Putamen (tissue), 1 donor: ENCODE results near the gene KCNA5.

Source experiments
- DNase-seq: peaks from one replicate; pipeline ENCODE4 v3.0.0-alpha.2; 2016; ENCODE audit warnings: low spot score

Gene KCNA5

DNA sequence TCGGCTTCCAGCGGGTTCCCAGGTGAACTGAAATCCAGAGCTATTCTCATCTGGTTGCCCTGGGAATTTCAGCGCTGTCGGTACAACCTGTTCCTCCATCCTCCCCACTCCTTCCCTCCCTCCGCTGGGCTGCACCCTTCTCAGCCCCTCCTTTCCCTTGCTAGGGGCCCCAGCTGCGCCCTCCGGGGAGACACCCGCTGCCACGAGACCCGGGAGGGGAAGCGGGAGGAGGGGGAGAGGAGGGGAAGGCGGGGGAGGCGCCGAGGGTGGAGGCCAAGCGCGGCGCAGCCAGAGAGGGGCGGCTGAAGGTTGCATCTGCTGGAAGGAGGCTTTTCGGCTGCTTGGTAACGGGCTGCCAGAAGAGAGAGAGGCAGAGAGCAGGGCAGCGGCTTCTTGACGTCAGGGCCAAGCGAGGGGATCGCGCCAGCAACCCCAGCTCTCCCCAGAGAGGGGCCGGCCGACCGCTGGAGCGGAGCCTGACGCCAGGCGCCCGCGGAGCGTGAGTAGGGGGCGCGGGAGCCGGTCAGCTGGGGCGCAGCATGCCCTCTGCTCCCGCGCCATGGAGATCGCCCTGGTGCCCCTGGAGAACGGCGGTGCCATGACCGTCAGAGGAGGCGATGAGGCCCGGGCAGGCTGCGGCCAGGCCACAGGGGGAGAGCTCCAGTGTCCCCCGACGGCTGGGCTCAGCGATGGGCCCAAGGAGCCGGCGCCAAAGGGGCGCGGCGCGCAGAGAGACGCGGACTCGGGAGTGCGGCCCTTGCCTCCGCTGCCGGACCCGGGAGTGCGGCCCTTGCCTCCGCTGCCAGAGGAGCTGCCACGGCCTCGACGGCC, at the start of gene KCNA5:
Gene KCNA5 (plus strand): TSS at position 291 of the 831 bp plus-strand sequence. CDS start 269 bp downstream, at position 560.
- DNase-seq, result peak; percentile 30

DNA sequence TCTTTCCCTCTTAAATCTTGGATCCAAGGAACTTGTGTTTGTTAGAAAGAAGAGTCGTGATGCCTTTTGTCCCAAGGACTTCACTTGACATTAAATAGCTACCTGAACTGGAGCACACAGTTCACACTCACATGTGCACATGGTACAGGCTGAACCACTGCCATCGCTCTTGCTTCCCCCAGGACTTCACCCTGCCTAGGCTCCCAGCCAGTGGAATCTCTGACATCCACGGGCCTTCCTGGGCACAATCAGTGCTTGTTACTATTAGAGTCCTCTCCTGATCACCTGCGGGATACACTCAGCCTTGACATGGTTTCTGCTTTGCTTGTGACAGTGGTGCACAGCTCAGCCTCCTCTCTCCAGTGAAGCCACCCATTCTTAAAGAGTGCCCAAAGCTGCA, 49.1 kb upstream of the KCNA5 start:
- no peak for DNase-seq

DNA sequence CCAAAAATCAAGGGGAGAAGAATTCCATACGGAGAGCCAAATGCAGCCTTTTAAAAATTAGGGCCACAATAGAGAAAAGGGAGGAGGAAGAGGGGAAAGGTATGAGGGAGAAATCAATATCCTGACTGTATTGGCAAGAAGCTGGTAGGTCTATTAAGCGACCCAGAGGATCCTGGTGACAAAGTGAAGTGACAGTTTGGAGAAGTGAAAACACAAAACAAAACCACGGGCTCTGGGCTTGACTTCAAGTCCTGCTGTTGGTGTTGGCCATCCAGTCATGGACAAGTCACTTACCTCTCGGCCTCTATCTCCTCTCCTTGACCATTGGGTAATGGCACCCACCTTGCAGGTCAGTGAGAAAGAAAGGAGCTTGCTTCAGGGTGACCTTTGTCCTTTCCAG, 47.0 kb upstream of the KCNA5 start:
- DNase-seq, result no peak

DNA sequence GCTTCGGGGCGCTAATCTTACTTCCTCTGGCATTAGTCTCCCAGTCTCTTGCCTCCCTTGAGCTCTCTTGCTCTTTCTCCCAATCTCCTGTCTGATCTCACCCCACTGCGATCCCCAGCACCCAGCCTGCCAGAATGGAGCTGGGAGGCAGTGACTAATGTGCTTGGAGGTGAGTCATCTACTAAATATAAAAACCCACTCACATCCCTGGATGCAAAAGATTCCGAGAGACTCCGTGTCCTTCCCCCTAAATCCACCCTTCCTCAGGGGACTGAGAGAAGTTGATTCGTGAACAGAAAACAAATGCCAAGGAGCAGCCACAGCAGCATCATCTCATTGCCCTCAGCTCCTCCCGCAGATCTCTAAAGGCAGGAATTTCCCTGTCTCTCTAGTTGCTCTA, 45.7 kb upstream of the KCNA5 start:
- DNase-seq, result peak; percentile 75

DNA sequence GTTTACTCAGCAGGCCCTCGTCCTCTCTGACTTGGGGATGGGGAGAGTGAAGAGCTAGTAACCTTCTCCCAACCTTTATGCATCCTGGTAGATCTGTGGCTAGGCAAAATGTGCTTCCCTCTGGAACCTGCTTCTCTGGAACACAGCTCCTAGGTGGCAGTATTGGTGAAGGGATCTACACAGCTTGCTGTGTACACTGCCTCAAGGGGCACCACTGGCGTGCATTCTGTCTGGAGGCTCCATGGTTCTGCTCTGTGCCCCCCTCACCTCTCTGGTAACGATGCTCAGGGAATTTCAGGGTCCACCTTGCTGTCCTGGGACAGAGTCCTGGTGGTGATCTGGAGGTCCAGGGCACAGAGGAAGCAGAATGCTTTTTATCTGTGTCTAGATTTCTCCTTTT, 43.5 kb upstream of the KCNA5 start:
- DNase-seq, result no peak

DNA sequence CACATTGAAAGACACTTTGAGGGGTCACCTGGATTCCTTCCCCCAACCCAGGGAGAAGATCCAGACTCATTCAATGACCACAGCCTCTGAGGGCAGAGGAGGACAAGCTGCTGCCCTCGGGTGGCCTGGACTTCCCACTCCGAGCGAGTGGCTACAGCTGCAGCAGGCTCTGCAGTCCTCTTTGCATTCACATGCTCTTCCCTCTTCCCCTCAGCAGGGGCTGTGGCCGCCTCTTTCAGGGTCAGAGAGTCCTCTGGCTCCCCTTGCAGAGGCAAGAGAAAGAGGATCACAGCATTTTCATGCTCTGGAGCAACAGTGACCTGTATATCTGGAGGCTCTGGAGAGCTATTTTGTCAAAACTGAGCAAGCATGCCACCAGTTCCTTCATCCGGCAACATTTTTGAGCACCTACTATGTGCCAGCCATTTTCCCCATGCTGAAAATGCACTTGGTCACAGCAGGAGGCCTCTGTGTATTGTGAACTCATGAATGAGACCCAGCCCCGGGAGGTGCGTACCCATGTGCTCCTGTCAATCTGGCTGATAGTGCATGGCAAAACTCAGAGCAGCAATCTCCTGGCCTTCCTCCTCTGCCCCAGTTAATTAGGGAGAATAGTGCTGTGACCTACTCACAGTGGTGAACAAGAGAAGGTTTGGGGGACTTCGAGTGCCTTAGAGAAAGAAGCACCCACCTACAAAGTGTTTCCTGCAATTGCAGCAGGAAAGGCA, 42.9 kb upstream of the KCNA5 start:
- DNase-seq, result no peak

DNA sequence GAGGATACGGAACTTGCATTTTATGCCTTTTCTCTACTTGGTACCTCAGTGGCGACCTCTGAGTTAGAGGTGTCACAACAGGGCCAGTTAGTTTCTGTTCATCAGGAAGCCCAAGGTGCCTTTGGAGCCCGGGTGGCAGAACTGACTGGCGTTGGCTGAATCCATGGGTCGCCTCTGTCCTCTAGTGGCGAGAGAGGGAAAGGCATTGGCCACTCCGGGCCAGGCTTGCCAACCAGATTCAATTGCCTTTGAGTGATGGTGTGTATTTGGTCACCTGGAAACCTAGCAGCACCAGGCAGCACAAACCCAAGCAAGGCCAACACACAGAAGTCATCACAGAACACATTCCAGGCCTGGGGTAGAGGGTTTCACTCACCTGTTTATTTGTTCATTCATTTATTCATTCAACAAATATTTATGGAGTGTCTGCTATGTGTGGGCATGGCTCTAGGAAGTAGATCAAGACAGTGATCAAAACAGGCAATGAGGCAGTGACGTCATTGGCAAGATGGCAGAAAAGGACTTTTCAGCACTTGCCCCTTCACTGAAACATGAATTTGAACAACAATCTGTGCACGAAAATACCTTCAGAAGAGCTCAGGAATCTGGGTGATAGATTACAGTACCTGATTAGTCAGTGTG, 40.5 kb upstream of the KCNA5 start:
- peak; percentile 45 for DNase-seq

DNA sequence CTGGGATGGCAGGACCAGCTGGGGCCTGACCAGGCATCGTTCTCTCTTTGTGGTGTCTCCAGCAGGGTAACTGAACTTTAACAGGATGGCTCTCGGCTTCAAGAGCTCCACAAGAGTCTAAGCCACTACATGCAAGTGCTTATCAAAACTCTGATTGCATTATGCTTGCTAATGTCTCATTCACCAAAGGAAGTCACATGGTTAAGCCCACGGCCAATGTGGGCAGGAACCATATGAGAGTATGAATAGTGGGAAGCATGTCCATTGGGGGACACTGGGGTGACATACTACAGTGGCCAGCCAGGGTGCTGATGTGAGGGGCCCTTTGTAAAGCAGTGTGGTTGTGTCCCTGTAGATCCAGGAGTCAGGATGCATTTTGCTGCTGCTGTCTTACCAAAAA, 35.0 kb upstream of the KCNA5 start:
- DNase-seq, result no peak

DNA sequence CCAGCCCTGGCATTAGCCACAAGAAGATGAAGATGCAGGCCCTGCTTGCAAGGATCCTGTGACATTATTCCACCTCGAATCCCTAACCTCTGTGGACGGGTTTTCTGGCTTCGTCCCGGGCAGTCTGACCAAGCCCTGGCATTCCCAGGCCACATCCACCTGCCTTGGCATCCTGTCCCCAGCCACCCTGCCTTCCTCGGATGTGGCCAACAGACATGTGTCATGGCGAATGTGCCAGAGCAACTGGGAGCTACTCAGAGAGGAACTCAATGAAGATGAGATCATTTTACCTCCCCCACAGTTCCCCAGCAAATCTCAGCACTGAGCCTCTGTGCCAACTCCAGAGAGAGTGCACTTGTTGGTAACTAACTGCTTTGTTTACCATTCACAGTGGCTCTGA, 33.5 kb upstream of the KCNA5 start:
- DNase-seq, result no peak

DNA sequence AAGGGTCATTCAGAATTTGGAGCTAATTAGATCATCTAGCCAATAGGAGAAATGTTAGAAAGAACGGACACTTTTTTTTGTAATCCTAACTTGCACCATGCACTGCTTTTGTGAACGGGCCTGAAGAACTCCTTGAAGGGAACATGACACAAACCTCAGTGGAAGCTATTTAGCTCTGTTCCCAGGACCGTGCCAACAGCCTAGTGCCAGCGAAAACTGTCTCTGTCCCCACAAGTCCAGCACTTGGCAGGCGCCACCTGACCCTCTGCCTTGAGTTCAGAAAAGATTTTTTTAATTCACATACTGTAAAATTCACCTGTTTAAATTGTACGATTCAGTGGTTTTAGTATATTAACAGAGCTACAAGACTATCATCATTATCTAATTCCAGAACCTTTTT, 31.3 kb upstream of the KCNA5 start:
- DNase-seq, result no peak

DNA sequence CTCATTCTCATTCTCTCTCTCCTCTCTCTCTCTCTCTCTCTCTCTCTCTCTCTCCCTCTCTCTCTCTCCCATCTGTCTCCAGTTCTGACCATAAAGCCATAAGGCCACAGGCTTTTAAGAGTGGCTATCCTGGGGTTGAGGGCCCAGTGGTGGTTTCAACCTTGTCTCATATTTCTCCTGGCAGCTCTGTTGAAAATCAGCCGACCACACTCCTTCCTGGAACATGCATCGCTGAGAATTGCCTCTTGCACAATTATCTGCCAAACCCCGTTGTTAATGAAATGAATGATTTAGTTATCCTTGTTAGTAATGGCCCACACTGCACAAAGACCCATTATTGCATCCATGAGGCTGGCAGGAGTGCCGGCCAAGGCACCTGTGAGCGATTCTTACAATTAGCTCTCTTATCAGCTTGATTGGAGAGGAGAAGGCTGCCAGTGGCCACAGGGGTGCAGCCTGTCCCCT, 30.4 kb upstream of the KCNA5 start:
- peak; percentile 54 for DNase-seq

DNA sequence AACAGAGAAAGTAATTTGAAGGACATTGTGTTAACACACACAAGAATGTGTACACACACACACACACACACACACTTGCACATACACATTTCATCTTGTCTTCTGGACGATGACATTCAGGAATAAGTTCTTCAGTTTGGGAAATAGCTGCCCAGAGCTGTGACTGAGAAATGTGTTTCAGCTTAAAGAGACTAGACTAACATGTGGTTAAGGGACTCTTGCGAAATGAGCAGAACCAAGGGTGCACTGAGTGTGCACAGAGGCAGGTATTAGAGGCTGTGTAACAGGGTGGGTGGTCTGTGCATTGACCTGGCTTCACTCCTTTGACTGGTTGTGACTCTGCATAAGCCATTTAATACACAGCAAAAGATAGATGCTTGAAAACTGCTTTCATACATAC, 29.4 kb upstream of the KCNA5 start:
- DNase-seq, result no peak

DNA sequence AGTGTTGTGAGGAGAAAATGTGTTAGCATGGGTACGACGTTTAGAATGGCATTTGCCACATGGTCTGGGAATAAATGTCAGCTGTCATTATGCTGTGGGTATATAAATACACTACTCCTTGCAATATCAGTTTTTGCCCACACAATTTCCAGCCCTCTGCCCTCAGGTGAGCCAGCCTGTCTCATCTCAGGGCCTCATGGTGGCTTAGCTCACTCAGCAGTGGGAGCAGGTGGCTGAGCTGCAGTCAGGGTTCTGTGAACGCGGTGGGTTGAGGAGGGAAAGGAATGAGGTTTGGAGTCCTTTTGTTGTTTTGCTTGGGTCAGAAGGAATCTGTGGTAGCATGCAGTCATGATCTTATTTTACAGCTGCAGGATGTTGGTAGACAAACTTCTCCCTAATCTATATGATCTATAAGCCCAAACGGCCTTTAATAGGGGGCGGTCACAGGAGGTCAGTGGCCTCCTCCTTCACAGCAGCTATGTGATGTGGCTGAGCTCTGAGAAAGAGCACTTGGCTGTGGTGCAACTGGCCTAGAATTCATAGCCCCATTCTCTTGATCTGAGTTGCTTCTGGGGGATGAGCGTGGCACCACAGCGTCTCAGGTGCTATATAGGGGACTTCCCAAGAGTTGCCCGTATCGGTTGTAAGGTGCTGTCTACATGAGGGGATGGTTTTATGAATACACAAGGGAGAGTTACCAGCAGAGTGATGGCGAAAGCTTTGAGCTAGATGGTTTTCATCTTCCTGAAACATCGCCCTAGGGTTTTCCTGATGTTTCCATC, 27.8 kb upstream of the KCNA5 start:
- no peak for DNase-seq

DNA sequence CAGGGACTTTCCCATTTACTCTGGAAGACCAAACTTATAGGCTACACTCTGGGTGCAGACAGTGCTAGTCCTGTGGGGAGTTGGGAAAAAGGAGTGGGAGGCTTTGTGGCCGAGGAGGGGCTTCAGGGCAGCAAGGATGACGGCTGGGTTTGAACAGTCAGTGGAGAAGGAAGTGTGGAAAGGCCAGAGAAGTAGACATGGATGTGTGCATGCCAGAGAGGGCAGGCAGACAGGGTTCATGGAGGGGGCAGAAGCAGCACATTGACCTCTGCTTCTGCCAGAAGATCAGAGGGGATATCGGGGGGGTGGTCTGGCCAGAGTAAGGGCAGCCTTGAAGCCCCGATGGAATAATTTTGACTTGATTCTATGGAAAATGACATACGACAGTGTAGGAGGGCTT, 27.2 kb upstream of the KCNA5 start:
- no peak for DNase-seq

DNA sequence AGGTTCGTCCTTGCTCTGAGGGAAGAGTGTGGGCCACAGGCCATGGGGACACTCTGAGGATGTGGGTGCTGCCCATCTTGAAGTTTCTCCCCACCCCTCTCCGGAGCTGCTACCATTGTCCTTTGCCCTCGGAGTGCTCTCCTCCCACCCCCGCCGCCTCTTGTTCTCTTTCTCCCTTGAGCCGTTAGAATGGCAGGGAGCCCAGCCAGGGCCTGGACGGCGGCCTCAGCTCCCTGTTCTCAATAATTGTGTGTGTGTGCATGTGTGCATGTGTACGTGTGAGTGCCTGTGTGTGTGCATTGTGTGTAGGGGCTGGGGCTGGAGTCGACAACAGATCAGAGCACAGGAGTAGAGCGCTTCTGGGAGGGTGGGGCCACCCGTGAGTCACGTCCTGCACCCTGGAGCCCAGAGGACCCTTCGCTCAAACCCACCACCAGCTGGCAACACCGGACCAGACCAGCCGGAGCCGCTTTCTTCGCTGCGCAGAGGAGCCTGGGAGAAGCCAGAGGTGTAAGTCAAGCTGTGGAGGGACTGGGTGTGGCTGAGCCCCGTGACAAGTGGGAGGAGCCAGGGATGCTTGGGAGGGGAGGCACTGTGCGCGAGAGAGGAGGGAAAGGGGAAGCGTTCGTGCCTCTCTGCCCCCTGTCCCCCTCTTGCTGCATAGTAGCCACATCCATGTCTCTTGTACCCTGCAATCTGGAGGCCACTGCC, 25.9 kb upstream of the KCNA5 start:
- DNase-seq, result no peak

DNA sequence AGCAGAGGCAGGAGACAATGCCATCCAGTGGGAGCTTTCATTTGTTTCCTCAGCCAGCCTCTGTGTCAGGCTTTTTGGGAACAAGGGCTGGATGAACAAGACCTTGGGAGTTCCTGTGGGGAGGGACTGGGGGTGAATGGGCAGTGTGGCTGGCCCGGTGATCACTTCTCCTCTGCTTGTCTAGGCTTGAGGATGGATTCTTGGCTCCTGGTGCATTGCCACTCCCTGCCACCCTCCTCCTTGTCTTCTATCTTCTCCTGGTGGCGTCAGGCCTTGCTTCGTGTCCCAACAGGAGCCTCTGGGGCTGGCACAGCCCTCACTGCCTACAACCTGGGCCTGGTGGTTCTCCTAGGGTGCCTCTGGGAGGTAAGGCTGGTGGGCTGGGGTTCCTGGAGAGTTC, 25.0 kb upstream of the KCNA5 start:
- DNase-seq, result no peak

DNA sequence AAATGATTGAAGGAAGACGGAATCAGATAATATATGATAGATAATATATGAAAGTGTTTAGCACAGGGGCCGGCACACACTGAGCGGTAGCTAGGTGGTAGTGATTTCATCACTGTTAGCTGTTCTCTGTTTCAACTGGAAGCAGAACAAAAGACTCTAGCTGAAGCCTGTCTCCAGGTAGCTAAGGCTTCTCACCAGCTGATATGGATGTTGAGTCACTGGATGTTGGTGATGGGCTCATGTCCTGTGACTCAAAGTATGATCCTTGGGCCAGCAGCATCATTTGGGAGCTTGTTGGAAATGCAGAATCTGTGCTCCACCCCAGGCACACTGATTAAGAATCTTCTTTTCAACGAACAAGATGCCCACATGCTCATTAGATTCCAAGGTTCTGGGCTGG, 21.7 kb upstream of the KCNA5 start:
- DNase-seq, result no peak

DNA sequence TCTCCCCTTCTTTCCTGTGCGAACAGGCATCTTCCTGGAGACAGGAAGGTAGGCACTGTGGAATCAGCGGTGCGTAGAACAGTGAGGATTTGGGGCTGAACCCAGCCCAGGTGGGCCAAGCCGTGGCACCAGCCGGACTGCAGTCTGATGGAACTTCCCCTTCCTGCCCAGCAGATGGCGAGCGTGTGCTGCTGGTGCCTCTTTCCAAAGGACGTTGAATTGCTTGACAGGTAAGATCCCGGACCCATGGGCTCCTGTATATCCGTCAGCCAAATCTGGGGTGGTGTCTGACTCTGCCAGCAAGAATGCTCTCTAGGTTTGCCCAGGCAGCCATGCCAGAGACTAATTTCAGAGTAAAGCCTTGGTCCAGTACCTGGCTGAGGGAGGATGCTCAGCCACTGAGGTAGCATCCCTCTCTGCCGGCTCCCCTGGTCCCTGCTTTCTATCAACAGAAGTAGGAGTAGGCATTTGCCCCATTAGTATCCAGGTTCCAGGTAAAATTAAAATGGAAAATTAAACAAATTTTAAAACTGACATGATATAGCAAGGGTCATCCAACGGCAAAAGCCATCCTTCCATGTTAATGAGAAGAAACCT, 21.1 kb upstream of the KCNA5 start:
- no peak for DNase-seq

DNA sequence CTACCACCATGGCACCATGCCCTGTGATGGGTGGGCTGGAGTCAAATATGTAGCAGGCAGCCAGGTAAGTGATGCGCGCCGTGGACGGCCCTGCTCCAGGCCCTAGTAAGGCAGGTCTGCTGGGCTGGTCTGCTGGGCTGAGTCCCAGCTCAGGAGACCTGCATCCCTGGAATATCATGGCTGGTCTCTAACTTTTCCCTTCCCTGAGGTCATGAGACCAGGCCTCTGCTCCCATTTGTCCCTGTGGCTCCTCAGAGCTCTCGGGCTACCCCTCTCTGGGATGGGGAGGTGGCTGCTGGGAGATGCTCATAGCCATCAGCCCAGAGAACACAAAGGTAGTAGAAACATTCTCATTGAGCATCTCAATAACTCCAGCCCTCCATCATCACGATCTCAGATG, 19.8 kb upstream of the KCNA5 start:
- DNase-seq, result no peak

DNA sequence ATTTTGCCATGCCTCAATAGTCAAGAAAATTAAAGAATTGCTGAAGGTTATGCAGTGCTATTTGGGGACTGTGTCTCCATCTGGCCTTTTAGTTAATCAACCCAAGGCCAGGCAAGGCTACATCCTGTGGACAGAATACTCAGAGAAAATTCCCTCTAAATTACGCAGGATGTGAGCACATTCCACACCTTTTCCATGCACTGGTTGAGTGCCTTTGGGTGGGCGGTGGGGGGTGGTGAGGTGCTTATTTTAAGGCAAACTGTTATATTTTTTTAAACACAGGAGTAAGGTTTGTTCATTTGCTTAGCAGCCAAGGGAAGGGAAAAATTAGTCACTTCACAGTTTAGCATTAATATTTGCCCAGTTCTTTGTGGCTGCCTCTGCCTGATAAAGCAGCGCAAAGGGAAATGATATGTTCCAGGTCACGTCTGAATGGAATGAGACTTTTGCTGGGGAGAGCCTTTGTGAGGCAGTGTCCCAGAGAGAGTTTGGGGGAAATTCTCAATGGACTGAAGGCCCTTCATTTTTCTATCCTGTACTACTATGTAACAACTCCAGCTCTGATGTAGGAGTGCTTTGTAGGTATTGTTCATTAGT, 17.2 kb upstream of the KCNA5 start:
- DNase-seq, result no peak
